LNCaP clone FGC (cell line): ENCODE measurements around the gene ATP11A.

Experiments
- DNase-seq: peaks from one replicate; pipeline ENCODE4 v3.0.0-alpha.2; 2011; ENCODE audit warnings: low read depth
- H3K4me3 ChIP-seq: 2 replicates; pipeline ENCODE4 v1.5.1; 2011; ENCODE audit warnings: mild to moderate bottlenecking, low read depth, low read length, control low read depth
- TF ChIP-seq, protein P1 (sequence below): IDR thresholded peaks from 2 replicates; pipeline ENCODE4 v1.5.1; 2012; ENCODE audit warnings: mild to moderate bottlenecking; ENCODE audit not compliant: control insufficient read depth, insufficient read depth; ENCODE audit errors: extremely low read depth

Gene ATP11A

DNA sequence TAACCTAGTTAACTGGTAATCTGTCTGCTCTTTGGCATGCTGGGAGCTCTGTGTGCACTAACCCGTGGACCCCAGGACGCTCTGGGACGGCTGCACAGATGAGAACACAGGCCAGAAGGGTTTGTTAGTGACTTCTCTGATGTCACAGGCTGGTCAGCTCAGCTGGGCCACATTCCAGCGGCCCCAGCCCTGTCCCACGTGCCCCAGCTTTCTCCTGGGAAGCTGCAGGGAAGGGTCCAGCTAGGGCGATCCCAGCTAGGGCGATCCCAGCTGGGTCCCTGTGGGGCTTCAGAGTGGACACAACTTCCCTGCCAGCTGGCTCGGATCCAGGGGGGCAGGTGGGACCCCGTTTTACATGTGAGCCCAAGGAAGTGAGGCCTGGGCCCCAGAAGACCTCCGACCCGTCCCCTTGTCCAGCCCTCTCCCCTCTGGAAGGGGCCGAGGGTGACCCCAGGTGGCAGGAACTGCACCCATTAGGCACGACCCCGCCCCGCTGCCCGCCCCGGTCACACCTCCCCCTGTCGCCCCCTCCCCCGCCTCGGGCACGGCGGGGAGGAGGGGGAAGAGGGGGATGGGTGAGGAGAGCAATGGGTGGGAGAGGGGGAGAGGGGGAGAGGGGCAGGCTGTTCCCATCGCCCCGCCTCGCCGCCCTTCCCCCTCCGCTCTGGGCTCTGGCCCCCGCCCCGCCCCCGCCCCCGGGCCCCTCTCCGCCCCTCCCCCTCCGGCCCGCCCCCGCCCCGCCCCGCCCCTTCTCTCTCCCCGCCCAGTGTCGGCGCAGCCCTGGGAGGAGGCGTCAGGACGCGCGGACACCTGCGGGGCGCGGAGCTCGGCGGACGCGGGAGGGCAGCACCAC is 204.0 kb downstream of the ATP11A start:
- TF ChIP-seq, protein P1, sequence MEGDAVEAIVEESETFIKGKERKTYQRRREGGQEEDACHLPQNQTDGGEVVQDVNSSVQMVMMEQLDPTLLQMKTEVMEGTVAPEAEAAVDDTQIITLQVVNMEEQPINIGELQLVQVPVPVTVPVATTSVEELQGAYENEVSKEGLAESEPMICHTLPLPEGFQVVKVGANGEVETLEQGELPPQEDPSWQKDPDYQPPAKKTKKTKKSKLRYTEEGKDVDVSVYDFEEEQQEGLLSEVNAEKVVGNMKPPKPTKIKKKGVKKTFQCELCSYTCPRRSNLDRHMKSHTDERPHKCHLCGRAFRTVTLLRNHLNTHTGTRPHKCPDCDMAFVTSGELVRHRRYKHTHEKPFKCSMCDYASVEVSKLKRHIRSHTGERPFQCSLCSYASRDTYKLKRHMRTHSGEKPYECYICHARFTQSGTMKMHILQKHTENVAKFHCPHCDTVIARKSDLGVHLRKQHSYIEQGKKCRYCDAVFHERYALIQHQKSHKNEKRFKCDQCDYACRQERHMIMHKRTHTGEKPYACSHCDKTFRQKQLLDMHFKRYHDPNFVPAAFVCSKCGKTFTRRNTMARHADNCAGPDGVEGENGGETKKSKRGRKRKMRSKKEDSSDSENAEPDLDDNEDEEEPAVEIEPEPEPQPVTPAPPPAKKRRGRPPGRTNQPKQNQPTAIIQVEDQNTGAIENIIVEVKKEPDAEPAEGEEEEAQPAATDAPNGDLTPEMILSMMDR = peak; percentile 46
- DNase-seq = no peak
- peak overlapping the region; percentile 31 for H3K4me3 ChIP-seq

DNA sequence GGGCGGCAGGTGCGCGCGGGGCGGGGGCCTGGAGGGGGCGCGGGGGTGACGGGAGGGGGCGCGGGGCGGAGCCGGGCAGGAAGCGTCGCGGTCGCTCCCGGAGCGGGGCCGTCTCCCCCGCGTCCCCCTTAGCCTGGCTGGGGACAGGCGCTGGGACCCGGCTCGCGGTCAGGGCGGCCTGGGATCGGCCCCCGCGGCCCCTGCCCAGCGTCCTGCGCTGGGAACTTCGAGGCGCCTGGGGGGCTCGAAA is 204.5 kb downstream of the ATP11A start:
- TF ChIP-seq, protein P1 = no peak
- peak overlapping the region; percentile 66 for H3K4me3 ChIP-seq
- no peak for DNase-seq

DNA sequence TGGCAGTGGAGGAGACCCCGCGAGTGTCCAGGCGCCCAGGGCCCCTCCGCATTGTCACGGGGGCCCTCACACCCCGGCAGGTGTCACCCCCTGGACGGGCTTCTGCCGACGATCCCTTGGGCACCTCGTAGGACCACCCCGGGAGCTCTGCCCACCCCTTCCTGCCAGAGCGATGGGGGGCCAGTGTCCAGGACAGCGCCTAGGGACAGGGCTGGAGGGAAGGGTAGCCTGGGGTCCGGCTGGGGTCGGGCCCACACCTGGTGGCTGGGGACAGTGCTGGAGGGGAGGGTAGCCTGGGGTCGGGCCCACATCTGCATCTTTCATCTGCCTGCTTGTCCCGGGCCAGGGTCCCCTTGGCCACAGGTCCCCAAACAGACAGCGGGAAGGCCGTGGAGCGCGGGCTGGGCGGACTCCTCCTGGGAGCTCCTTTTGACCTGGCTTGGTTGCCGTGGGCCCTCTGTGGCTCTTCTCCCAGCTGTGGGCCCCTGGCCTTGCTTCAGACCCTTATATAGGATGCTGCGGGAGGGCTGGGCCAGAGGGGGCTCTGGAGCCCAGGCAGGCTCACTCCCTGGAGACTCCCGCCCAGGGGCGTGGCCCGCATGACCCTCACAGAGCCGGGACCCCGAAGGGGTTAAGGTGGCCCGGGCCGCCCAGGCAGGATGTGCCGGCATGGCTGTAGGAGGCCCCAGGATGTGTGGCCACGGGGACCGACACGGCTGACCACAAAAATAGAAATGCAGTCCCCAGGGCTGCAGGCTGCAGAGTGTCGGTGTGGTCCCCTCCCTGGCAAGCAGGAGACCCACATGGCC is 205.0 kb downstream of the ATP11A start:
- TF ChIP-seq, protein P1 = no peak
- no peak for DNase-seq
- H3K4me3 ChIP-seq = peak overlapping the region; percentile 66

DNA sequence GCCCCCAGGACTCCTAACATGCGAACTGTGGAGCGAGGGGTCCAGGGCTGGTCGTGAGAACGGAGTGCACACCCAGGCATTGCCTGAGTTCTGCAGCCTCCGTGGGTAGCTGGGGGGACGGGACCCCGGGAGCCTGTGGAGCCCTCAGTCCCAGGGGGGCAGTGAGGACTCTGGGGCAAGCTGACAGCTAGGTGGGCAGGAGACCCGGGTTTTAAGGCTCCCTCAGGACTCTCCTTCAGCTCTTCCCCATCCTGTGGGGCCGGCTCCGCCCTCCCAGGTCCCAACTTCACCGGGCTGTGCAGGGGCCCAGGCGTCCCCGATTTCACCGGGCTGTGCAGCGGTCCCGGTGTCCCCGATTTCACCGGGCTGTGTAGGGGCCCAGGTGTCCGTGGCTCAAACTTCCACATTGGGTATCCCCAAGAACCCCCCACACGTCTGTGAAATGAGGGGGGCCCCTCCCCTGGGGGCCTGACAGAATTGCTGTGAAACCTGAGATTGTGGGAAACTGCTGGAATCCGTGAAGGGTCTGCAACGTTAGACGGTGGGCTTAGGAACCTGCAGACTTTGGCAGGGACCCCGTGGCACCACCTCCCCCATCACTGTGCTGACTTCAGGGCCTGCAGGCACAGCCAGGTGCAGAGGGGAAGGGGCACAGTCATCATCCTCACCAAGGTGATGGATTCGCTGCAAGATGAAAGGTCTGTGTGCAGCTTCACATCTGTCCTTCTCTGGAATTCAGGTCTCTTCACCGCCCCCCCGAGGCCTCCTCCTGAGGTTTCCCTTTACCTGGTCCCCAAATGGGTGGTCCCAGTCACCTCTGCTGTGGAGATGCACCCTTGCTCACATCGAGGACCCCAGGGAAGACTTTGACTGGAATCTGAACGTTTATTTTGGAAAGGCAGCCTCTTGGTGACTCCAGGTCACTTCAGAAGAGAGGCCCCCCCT is 206.0 kb downstream of the ATP11A start:
- H3K4me3 ChIP-seq = no peak overlapping the region
- TF ChIP-seq, protein P1 = no peak
- DNase-seq = no peak

DNA sequence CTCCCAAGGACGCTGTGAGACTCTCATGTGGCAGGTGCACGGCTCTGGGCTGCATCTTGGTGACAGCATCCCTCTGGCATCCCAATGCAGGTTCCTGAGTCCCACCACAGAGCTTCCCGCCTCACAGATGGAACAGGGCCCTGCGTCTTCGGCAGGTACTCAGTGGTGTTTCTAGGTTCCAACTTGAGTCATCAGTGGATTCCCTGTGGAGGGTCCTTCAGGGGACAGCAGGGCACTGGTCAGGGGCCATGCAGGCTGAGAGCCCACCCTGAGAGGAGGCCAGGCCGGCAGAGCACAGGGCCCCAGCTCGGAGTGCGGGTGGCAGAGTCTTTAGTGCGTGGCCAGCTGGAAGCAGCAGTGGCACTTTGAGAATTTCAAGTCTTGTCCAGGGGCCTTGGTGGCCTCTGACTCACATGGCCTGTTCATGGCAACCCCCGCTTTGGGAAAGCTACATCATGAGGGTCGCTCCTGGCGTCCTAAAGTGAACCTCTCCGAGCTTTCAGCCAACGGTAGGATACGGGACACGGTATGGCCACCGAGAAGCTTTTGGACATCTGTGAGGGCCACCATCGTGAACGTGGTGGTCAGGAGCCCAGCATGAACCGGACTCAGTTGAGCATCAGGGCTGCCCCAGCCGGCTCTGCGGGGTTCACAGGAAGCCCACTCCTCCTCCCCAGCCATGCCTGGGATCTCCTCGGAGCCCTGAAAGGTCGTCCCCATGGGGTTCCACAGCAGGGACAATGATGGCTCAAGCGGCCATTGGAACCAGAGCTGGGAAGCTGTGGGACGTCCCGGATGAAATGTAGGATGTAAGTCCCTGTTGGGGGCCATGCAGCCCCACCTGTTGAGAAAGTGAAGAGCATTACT is 207.1 kb downstream of the ATP11A start:
- no peak for DNase-seq
- TF ChIP-seq, protein P1 = no peak
- no peak overlapping the region for H3K4me3 ChIP-seq

DNA sequence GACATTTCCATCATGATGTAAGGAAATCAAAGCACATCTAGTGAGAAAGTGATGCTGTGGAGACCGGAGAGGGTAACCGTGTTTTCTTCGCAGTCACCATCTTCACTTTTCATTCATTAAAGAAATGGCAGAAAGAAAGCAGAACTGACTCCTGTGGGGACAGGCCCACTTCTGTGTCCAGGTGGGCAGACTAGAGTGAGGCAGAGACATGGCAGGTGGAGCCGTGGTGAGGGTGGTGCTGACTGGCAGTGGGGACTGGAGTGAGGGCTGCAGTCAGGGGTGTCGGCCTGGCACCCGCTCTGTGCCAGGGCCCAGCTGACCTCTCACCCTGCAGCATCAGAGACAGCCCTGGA is 207.7 kb downstream of the ATP11A start:
- DNase-seq = no peak
- TF ChIP-seq, protein P1 = no peak
- no peak overlapping the region for H3K4me3 ChIP-seq
